Common myeloid progenitor, CD34-positive (primary cell): ENCODE results near the gene LTB. TPM values are rescaled to one million over a fixed set of nuclear protein-coding genes. Genes with fewer than 3 reads are reported as not detected.

Experiments
- CTCF ChIA-PET: fragments of 350-600 bp; sonication (Branson Sonifier 250); formaldehyde crosslinking; loops from one replicate; lab custom pipeline; 2021; ENCODE audit warnings: antibody characterized with exemption; lab: Charles Lee
- POLR2A ChIA-PET: fragments of 350-600 bp; sonication (Branson Sonifier 250); formaldehyde crosslinking; loops from one replicate; lab custom pipeline; 2021; ENCODE audit warnings: antibody characterized with exemption; lab: Charles Lee
- DNase-seq, 3 donors: peaks; one replicate each; pipeline versions ENCODE4 v3.0.0 to v3.0.0-alpha.2; 2013
- H3K27ac ChIP-seq, 2 experiments: 1 replicate in 1 of 2; 2 replicates in 1 of 2; pipeline ENCODE4 v1.7.0; 2013; ENCODE audit warnings: inconsistent platforms in 2 of 2, low read length in 2 of 2, mild to moderate bottlenecking in 2 of 2, low read depth in 1 of 2, moderate library complexity in 1 of 2; ENCODE audit not compliant: severe bottlenecking in 2 of 2, insufficient read depth in 1 of 2, poor library complexity in 1 of 2
- H3K27me3 ChIP-seq, 5 experiments: replicated peaks in 2 of 5; 1 replicate in 3 of 5; 2 replicates in 2 of 5; pipeline versions ENCODE4 v1.6.1 to v1.7.0; 2013; ENCODE audit warnings: low read length in 4 of 5, mild to moderate bottlenecking in 2 of 5, moderate library complexity in 2 of 5, inconsistent platforms in 1 of 5; ENCODE audit not compliant: insufficient read depth in 5 of 5, control insufficient read depth in 4 of 5
- H3K36me3 ChIP-seq, 4 experiments: 1 replicate in 2 of 4; 2 replicates in 2 of 4; pipeline versions ENCODE4 v1.6.1 to v1.7.0; 2013; ENCODE audit warnings: low read length in 3 of 4, control low read depth in 1 of 4, mild to moderate bottlenecking in 1 of 4; ENCODE audit not compliant: control insufficient read depth in 4 of 4, insufficient read depth in 4 of 4
- H3K4me1 ChIP-seq, 4 experiments: 1 replicate in 3 of 4; 2 replicates in 1 of 4; pipeline versions ENCODE4 v1.6.1 to v1.7.1; 2013; ENCODE audit warnings: low read length in 3 of 4, mild to moderate bottlenecking in 3 of 4, control low read depth in 1 of 4, inconsistent platforms in 1 of 4, moderate library complexity in 1 of 4; ENCODE audit not compliant: control insufficient read depth in 4 of 4, insufficient read depth in 4 of 4; ENCODE audit errors: control extremely low read depth in 1 of 4
- H3K4me3 ChIP-seq, 7 experiments: 1 replicate in 4 of 7; 2 replicates in 3 of 7; pipeline versions ENCODE4 v1.5.1 to v1.7.0; 2013; ENCODE audit warnings: mild to moderate bottlenecking in 7 of 7, low read length in 6 of 7, moderate library complexity in 6 of 7, inconsistent platforms in 2 of 7, low read depth in 2 of 7, control low read depth in 1 of 7; ENCODE audit not compliant: insufficient read depth in 4 of 7, control insufficient read depth in 1 of 7; ENCODE audit errors: extremely low read depth in 1 of 7
- H3K9me3 ChIP-seq, 5 experiments: 1 replicate in 4 of 5; 2 replicates in 1 of 5; pipeline versions ENCODE4 v1.6.1 to v1.7.1; 2013; ENCODE audit warnings: low read length in 4 of 5, mild to moderate bottlenecking in 2 of 5, inconsistent platforms in 1 of 5, low read depth in 1 of 5, moderate library complexity in 1 of 5; ENCODE audit not compliant: control insufficient read depth in 4 of 5, insufficient read depth in 2 of 5; ENCODE audit errors: control extremely low read depth in 1 of 5
- WGBS: methylation state at CpG from one replicate; pipeline ENCODE4 v1.1.5; 2013; ENCODE audit not compliant: insufficient coverage; 5-methylcytosine and 5-hydroxymethylcytosine counted together
- polyA plus RNA-seq: library from polyadenylated mRNA; unstranded; fragments of 120-200 nt; gene quantifications from one replicate; pipeline ENCODE4 v1.2.1, GENCODE V29; 2013

The LTB gene
- 22.0 TPM for polyA plus RNA-seq

- Histone ChIP-seq H3K27me3 (no peaks in the 10 kb centered on the region), H3K4me3 (peak within 1 kb of the TSS; percentile 85 to 96 (median 91)), H3K9me3 (no peaks in the 10 kb centered on the region), H3K36me3 (no peaks in the 10 kb centered on the region), H3K27ac (peak within 1 kb of the TSS; percentile 46 to 83), H3K4me1 (peaks cover 17 to 71% (median 62%) of the 10 kb centered on the region in 4 experiments)
- WGBS = 0% methylated on average over 2 of the region's 3 CpGs
- DNase-seq = peak in 1 of 3 donors; percentile 31
- ChIA-PET CTCF (interaction anchor here (0.7 to 19.6 kb wide), 7 partner anchors 7 to 70 kb away, joined by 3 to 605 read pairs (median 76); partner anchors contain the start of genes ATP6V1G2, BAG6, DDX39B and LTA), POLR2A (interaction anchor here (0.6 to 2.3 kb wide), 8 partner anchors 11 to 564 kb away, joined by 3 to 7 read pairs (median 4); partner anchors contain the start of gene NFKBIL1)
Measured at GRCh38 chr6:31582230-31582643, at the start of gene LTB. LTB (minus strand) TSS chr6:31582424; CDS start chr6:31582417, 7 bp downstream.

- H3K9me3 ChIP-seq = no peaks in the 10 kb centered on the region
- H3K36me3 ChIP-seq = peaks cover 33 to 100% (median 87%) of the 10 kb centered on the region in 4 experiments
- WGBS = 93% methylated on average over 32 of the region's 32 CpGs
- no peak overlapping the region for H3K4me3 ChIP-seq
- H3K4me1 ChIP-seq = no peaks in the 10 kb centered on the region
- H3K27me3 ChIP-seq = no peaks in the 10 kb centered on the region
- no peak overlapping the region for H3K27ac ChIP-seq
- ChIA-PET POLR2A (no interaction called here), CTCF (no interaction called here)
- no peak for DNase-seq
Measured at GRCh38 chr6:31631681-31632278, 49.6 kb upstream of the LTB start.

GRCh38 chr6:31631209-31631608 is 49.0 kb upstream of the LTB start:
- WGBS = 100% methylated on average over 9 of the region's 16 CpGs
- POLR2A ChIA-PET = no interaction called here

GRCh38 chr6:31630177-31630934 is 48.1 kb upstream of the LTB start:
- H3K27ac ChIP-seq = no peak overlapping the region
- WGBS = 96% methylated on average over 13 of the region's 25 CpGs
- H3K4me1 ChIP-seq = no peaks in the 10 kb centered on the region
- CTCF ChIA-PET = interaction anchor here (0.6 kb wide), 1 partner anchor 79 kb away, joined by 3 read pairs; no protein-coding TSS in a partner anchor
- no peak overlapping the region for H3K4me3 ChIP-seq
- H3K27me3 ChIP-seq = no peaks in the 10 kb centered on the region
- H3K36me3 ChIP-seq = peaks cover 34 to 100% (median 86%) of the 10 kb centered on the region in 4 experiments
- no peaks in the 10 kb centered on the region for H3K9me3 ChIP-seq
- POLR2A ChIA-PET = interaction anchor here (0.6 kb wide), 1 partner anchor 234 kb away, joined by 4 read pairs; no protein-coding TSS in a partner anchor
- no peak for DNase-seq

More at GRCh38 chr6:31631209-31631608, 49.0 kb upstream of the LTB start:
- H3K4me3 ChIP-seq = no peak overlapping the region
- H3K4me1 ChIP-seq = no peaks in the 10 kb centered on the region
- no peaks in the 10 kb centered on the region for H3K27me3 ChIP-seq
- H3K27ac ChIP-seq = no peak overlapping the region
- CTCF ChIA-PET = no interaction called here
- H3K36me3 ChIP-seq = peaks cover 32 to 100% (median 87%) of the 10 kb centered on the region in 4 experiments
- no peaks in the 10 kb centered on the region for H3K9me3 ChIP-seq
- no peak for DNase-seq

GRCh38 chr6:31629014-31629413 is 46.8 kb upstream of the LTB start:
- H3K36me3 ChIP-seq = peaks cover 32 to 99% (median 86%) of the 10 kb centered on the region in 4 experiments
- no peaks in the 10 kb centered on the region for H3K27me3 ChIP-seq
- no peak overlapping the region for H3K4me3 ChIP-seq
- 95% methylated on average over 6 of the region's 7 CpGs for WGBS
- H3K4me1 ChIP-seq = no peaks in the 10 kb centered on the region
- no peaks in the 10 kb centered on the region for H3K9me3 ChIP-seq
- H3K27ac ChIP-seq = peak overlapping the region in 1 of 2 experiments; percentile 29
- DNase-seq = no peak
- ChIA-PET POLR2A (interaction anchor here (1.8 kb wide), 1 partner anchor 23 kb away, joined by 6 read pairs; the partner anchor contains the start of gene BAG6), CTCF (no interaction called here)

- H3K4me1 ChIP-seq = peaks cover 0 to under 1% (median 0%) of the 10 kb centered on the region in 4 experiments
Measured at GRCh38 chr6:31627690-31628287, 45.6 kb upstream of the LTB start.

More at GRCh38 chr6:31627690-31628287, 45.6 kb upstream of the LTB start:
- Histone ChIP-seq H3K4me3 (no peak overlapping the region), H3K9me3 (no peaks in the 10 kb centered on the region), H3K27ac (no peak overlapping the region), H3K36me3 (peaks cover 32 to 98% (median 83%) of the 10 kb centered on the region in 4 experiments), H3K27me3 (no peaks in the 10 kb centered on the region)
- POLR2A ChIA-PET = interaction anchor here (1.8 kb wide), 1 partner anchor 24 kb away, joined by 6 read pairs; the partner anchor contains the start of gene BAG6
- WGBS = 96% methylated on average over 18 of the region's 19 CpGs
- CTCF ChIA-PET = interaction anchor here (1.0 to 2.3 kb wide), 4 partner anchors 11 to 102 kb away, joined by 3 to 5 read pairs (median 4); no protein-coding TSS in a partner anchor
- no peak for DNase-seq
